ENCODE results near the gene TRIP12.

DNA sequence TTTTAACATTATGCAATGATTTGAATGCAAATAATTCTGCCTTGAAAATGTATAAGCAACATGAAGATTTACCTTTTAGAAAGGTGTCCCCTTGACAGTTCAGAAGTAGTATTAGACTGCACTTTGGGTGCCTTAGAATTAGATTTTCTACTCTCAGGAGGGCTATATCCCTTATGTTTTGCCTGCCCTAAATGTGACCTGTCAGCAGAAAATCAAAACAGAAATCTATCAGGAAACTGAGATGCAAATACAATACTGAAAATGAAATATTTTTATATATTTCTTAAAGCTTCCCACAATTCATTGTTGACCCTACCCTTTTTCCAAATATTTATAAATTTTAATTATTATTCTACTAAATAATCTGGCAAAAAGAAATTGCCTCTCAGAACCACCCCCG lies 61.5 kb downstream of the TRIP12 start:
- no peak for TF ChIP-seq POLR2AphosphoS5 (IDR thresholded peaks at IDR 0.05)
- no peak for TF ChIP-seq CTCF (IDR thresholded peaks at IDR 0.05)

All from esophagus muscularis mucosa (tissue), 3 donors.